Panc1 (cell line): ENCODE measurements around the gene TCF21. TPM values are rescaled to one million over a fixed set of nuclear protein-coding genes. Genes with fewer than 3 reads are reported as not detected.
A peak's percentile ranks its signal among the peaks of the same experiment; 100 is the strongest.

Experiments used
- ATAC-seq: fragments of 200-7000 bp; cut with Tn5 transposase; 2 replicates; pipeline ENCODE4 v1.9.1; 2020; ENCODE audit warnings: mild to moderate bottlenecking, moderate library complexity
- BruUV-seq: library from RNA; stranded (reverse); fragments of 400-500 nt; replicated peaks from 2 replicates; lab custom pipeline; 2021; lab: Mats Ljungman, UMichigan
- CTCF ChIA-PET: fragments of 300-600 bp; sonication (Branson Sonifier 250); formaldehyde crosslinking; loops from one replicate; lab custom pipeline; 2022; ENCODE audit warnings: antibody characterized with exemption; lab: Charles Lee
- POLR2A ChIA-PET: fragments of 300-600 bp; sonication (Branson Sonifier 250); formaldehyde crosslinking; loops from one replicate; lab custom pipeline; 2022; ENCODE audit warnings: antibody characterized with exemption; lab: Charles Lee
- DNase-seq: peaks from one replicate; pipeline ENCODE4 v3.0.0-alpha.2; 2010; ENCODE audit warnings: low read depth, low spot score
- H3K27ac ChIP-seq: 2 replicates; pipeline ENCODE4 v1.5.1; 2011; ENCODE audit warnings: mild to moderate bottlenecking, low read length, inconsistent platforms
- H3K27me3 ChIP-seq: fragments of 200-500 bp; sonication (Bioruptor generic); 2 replicates; pipeline ENCODE4 v1.6.0; 2014; ENCODE audit warnings: low read length, inconsistent platforms; ENCODE audit not compliant: control insufficient read depth, insufficient read depth
- H3K36me3 ChIP-seq: fragments of 200-500 bp; sonication (Bioruptor generic); 2 replicates; pipeline ENCODE4 v1.5.1; 2014; ENCODE audit warnings: inconsistent platforms, mild to moderate bottlenecking, low read length, moderate library complexity; ENCODE audit not compliant: control insufficient read depth, insufficient read depth
- H3K4me1 ChIP-seq: 2 replicates; pipeline ENCODE4 v1.5.1; 2011; ENCODE audit warnings: inconsistent platforms, mild to moderate bottlenecking, low read length, moderate library complexity; ENCODE audit not compliant: control insufficient read depth, insufficient read depth
- H3K4me3 ChIP-seq, 2 experiments: 2 replicates each; pipeline ENCODE4 v1.5.1; 2011 to 2012; ENCODE audit warnings: low read depth in 2 of 2, low read length in 2 of 2, mild to moderate bottlenecking in 2 of 2, inconsistent platforms in 1 of 2, moderate library complexity in 1 of 2
- H3K9me3 ChIP-seq: fragments of 200-500 bp; sonication (Bioruptor generic); 2 replicates; pipeline ENCODE4 v1.5.1; 2014; ENCODE audit warnings: low read depth, mild to moderate bottlenecking, inconsistent platforms, low read length, moderate library complexity; ENCODE audit not compliant: control insufficient read depth, insufficient read depth
- POLR2AphosphoS5 ChIP-seq: IDR thresholded peaks from 2 replicates; pipeline ENCODE4 v1.6.1; 2012; ENCODE audit warnings: mild to moderate bottlenecking, low read depth, low read length, moderate library complexity
- SIN3A ChIP-seq: IDR thresholded peaks from 2 replicates; pipeline ENCODE4 v1.6.1; 2012; ENCODE audit warnings: low read depth, mild to moderate bottlenecking, low read length, moderate library complexity, borderline replicate concordance; ENCODE audit not compliant: insufficient read depth
- TCF7L2 ChIP-seq: IDR thresholded peaks from 2 replicates; pipeline ENCODE4 v1.6.1; 2011; ENCODE audit warnings: mild to moderate bottlenecking, low read depth, low read length, inconsistent platforms
- in situ Hi-C: cut with HindIII; loops from 2 replicates; pipeline ENCODE4 v1.10.0; 2016; ENCODE audit warnings: low sequenced_read_pairs, low pct_unique_long_range_greater_than_20kb
- intact Hi-C: fragments of 100-400 bp; cut with micrococcal nuclease; formaldehyde crosslinking; loops from one replicate; pipeline ENCODE4 v1.10.0; 2022; ENCODE audit not compliant: unreplicated experiment
- total RNA-seq: library from RNA; stranded (reverse); gene quantifications from one replicate; pipeline ENCODE4 v1.2.1, GENCODE V29; 2021; ENCODE audit not compliant: unreplicated experiment
- TF ChIP-seq, protein P1 (sequence below): fragments of 450-650 bp; IDR thresholded peaks from 2 replicates; pipeline ENCODE4 v1.5.1; 2017; ENCODE audit warnings: mild to moderate bottlenecking
- TF ChIP-seq, protein P2 (sequence below), 2 experiments: IDR thresholded peaks; 2 replicates each; pipeline ENCODE4 v1.6.1; 2011 to 2012; ENCODE audit warnings: low read depth in 2 of 2, control low read depth in 1 of 2, low read length in 1 of 2, mild to moderate bottlenecking in 1 of 2, moderate library complexity in 1 of 2; ENCODE audit not compliant: insufficient read depth in 1 of 2

Gene TCF21
- total RNA-seq, 1 experiment from 2014 or later, result not detected

GRCh38 chr6:133891149-133891926 lies 2.4 kb downstream of the TCF21 start:
- Histone ChIP-seq H3K9me3 (no peaks in the 10 kb centered on the region), H3K4me3 (peak overlapping the region; percentile 29 to 47), H3K27ac (no peak overlapping the region), H3K36me3 (no peaks in the 10 kb centered on the region), H3K4me1 (no peaks in the 10 kb centered on the region), H3K27me3 (peaks cover 52% of the 10 kb centered on the region)
- TF ChIP-seq POLR2AphosphoS5 (no peak), SIN3A (no peak), TCF7L2 (no peak)
- TF ChIP-seq, protein P1, sequence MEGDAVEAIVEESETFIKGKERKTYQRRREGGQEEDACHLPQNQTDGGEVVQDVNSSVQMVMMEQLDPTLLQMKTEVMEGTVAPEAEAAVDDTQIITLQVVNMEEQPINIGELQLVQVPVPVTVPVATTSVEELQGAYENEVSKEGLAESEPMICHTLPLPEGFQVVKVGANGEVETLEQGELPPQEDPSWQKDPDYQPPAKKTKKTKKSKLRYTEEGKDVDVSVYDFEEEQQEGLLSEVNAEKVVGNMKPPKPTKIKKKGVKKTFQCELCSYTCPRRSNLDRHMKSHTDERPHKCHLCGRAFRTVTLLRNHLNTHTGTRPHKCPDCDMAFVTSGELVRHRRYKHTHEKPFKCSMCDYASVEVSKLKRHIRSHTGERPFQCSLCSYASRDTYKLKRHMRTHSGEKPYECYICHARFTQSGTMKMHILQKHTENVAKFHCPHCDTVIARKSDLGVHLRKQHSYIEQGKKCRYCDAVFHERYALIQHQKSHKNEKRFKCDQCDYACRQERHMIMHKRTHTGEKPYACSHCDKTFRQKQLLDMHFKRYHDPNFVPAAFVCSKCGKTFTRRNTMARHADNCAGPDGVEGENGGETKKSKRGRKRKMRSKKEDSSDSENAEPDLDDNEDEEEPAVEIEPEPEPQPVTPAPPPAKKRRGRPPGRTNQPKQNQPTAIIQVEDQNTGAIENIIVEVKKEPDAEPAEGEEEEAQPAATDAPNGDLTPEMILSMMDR, result no peak
- TF ChIP-seq, protein P2, sequence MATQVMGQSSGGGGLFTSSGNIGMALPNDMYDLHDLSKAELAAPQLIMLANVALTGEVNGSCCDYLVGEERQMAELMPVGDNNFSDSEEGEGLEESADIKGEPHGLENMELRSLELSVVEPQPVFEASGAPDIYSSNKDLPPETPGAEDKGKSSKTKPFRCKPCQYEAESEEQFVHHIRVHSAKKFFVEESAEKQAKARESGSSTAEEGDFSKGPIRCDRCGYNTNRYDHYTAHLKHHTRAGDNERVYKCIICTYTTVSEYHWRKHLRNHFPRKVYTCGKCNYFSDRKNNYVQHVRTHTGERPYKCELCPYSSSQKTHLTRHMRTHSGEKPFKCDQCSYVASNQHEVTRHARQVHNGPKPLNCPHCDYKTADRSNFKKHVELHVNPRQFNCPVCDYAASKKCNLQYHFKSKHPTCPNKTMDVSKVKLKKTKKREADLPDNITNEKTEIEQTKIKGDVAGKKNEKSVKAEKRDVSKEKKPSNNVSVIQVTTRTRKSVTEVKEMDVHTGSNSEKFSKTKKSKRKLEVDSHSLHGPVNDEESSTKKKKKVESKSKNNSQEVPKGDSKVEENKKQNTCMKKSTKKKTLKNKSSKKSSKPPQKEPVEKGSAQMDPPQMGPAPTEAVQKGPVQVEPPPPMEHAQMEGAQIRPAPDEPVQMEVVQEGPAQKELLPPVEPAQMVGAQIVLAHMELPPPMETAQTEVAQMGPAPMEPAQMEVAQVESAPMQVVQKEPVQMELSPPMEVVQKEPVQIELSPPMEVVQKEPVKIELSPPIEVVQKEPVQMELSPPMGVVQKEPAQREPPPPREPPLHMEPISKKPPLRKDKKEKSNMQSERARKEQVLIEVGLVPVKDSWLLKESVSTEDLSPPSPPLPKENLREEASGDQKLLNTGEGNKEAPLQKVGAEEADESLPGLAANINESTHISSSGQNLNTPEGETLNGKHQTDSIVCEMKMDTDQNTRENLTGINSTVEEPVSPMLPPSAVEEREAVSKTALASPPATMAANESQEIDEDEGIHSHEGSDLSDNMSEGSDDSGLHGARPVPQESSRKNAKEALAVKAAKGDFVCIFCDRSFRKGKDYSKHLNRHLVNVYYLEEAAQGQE (IDR thresholded peaks at IDR 0.05; ENCODE audit: insufficient read depth in 1 of 2, low read depth in 2 of 2, low read length in 1 of 2), result no peak
- POLR2A ChIA-PET, result no interaction called here
- CTCF ChIA-PET, result no interaction called here
- in situ Hi-C loops (no loop called here), intact Hi-C loops (no loop called here)
- ATAC-seq, result peak; percentile 73
- no TSS peak for BruUV-seq
- no peak for DNase-seq

GRCh38 chr6:133891927-133892812 lies 3.3 kb downstream of the TCF21 start:
- BruUV-seq, result no TSS peak
- DNase-seq, result no peak
- intact Hi-C loops, result no loop called here
- ChIA-PET CTCF (no interaction called here), POLR2A (no interaction called here)
- no peaks in the 10 kb centered on the region for H3K9me3 ChIP-seq
- ATAC-seq, result no peak
- in situ Hi-C loops, result no loop called here
- H3K4me3 ChIP-seq, result peak overlapping the region; percentile 29 to 47
- no peak overlapping the region for H3K27ac ChIP-seq
- H3K27me3 ChIP-seq, result peaks cover 56% of the 10 kb centered on the region
- H3K4me1 ChIP-seq, result no peaks in the 10 kb centered on the region
- no peak for TF ChIP-seq SIN3A
- no peak for TF ChIP-seq TCF7L2
- TF ChIP-seq, protein P1, result no peak
- no peak for TF ChIP-seq POLR2AphosphoS5
- TF ChIP-seq, protein P2 (IDR thresholded peaks at IDR 0.05; ENCODE audit: insufficient read depth in 1 of 2, low read depth in 2 of 2, low read length in 1 of 2), result no peak
- no peaks in the 10 kb centered on the region for H3K36me3 ChIP-seq
